HG03521 (cell line): ENCODE results near the gene PARN.
"Not testable (repeated sequence)": the region's sequence is repeated elsewhere in the genome, so short reads cannot be mapped to it uniquely, and the experiment has no call there.

ENCODE experiments used
- ATAC-seq: cut with Tn5 transposase; IDR thresholded peaks from one replicate; pipeline ENCODE4 v1.9.1; 2021; ENCODE audit warnings: mild to moderate bottlenecking, moderate library complexity; ENCODE audit not compliant: unreplicated experiment

Gene PARN

GRCh38 chr16:14634389-14634725 lies 4.3 kb upstream of the PARN start:
- no peak for ATAC-seq

- ATAC-seq = peak; percentile 78
Measured at GRCh38 chr16:14632693-14633569, 2.9 kb upstream of the PARN start, which contains the start of gene BFAR. Gene BFAR, plus strand, starts transcription at chr16:14632951. Its CDS starts 11,396 bp downstream, at chr16:14644347.

- not testable (repeated sequence) for ATAC-seq
Measured at GRCh38 chr16:14630620-14631330, 715 bp upstream of the PARN start.

GRCh38 chr16:14629612-14629918 lies 495 bp downstream of the PARN start:
- ATAC-seq = no peak

GRCh38 chr16:14628806-14629611 lies 1.1 kb downstream of the PARN start:
- no peak for ATAC-seq

GRCh38 chr16:14627078-14627477 lies 3.0 kb downstream of the PARN start:
- ATAC-seq = no peak

- no peak for ATAC-seq
Measured at GRCh38 chr16:14618566-14618965, 11.5 kb downstream of the PARN start.

- ATAC-seq = no peak
Measured at GRCh38 chr16:14616280-14616679, 13.8 kb downstream of the PARN start.

GRCh38 chr16:14613991-14614390 lies 16.1 kb downstream of the PARN start:
- no peak for ATAC-seq

- ATAC-seq = no peak
Measured at GRCh38 chr16:14611660-14612059, 18.4 kb downstream of the PARN start.

GRCh38 chr16:14609716-14610115 lies 20.3 kb downstream of the PARN start:
- no peak for ATAC-seq

- no peak for ATAC-seq
Measured at GRCh38 chr16:14608604-14609003, 21.5 kb downstream of the PARN start.

- no peak for ATAC-seq
Measured at GRCh38 chr16:14608111-14608566, 21.9 kb downstream of the PARN start.

GRCh38 chr16:14606102-14606501 lies 24.0 kb downstream of the PARN start:
- ATAC-seq = no peak

GRCh38 chr16:14602443-14602963 lies 27.6 kb downstream of the PARN start:
- ATAC-seq = no peak

GRCh38 chr16:14600164-14600563 lies 29.9 kb downstream of the PARN start:
- ATAC-seq = no peak

GRCh38 chr16:14586637-14587305 lies 43.3 kb downstream of the PARN start:
- no peak for ATAC-seq

GRCh38 chr16:14585287-14585686 lies 44.8 kb downstream of the PARN start:
- no peak for ATAC-seq

- not testable (repeated sequence) for ATAC-seq
Measured at GRCh38 chr16:14580926-14581325, 49.1 kb downstream of the PARN start.

- no peak for ATAC-seq
Measured at GRCh38 chr16:14579266-14579665, 50.8 kb downstream of the PARN start.

- ATAC-seq = no peak
Measured at GRCh38 chr16:14576532-14576931, 53.5 kb downstream of the PARN start.
